NCI-H526 treated with DMSO at 0.1 percent for 48 hours (cell line): ENCODE data around the gene TTLL7.
"Not testable (repeated sequence)": the region's sequence is repeated elsewhere in the genome, so short reads cannot be mapped to it uniquely, and the experiment has no call there.

Experiments used
- DNase-seq: peaks from one replicate; lab custom pipeline; 2025; lab: John Stamatoyannopoulos, UW

TTLL7 gene

DNA sequence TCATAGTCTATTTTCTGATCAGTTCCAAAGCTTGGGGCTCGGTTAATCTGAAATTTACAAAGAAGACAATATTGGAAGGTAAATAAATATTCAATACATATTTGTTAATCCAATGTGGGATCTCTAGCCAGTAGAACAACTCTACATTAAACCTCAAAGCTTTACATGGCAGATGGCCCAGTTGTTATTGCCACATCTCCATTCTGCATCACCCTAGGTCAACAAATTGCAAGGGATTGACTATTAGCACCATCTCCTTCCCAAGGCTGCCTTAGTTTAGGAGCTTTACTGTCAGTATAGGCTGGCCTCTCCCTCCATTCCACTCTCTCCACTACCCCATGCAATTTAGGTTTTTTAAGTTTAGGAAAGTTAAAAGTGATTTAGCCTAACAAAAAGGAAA, 69.7 kb downstream of the TTLL7 start:
- no peak for DNase-seq

DNA sequence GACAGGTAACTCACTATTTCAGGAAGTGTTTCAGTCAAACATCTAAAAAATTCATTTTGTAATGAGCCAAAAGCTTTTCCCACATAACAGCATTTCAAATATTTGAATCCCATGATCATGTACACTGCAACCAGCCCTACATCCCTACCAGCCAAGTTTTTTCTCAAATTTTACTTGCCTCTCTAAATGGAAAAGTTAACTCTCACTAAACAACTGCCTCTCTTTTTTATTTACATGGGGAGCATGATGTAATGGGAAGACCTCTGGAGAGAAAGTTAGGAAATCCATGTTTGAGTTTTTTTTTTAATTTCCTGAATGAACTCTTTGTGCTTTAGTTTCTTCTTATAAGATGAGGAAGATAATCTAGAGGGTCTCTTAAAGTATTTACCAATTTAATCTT, 70.5 kb downstream of the TTLL7 start:
- no peak for DNase-seq

DNA sequence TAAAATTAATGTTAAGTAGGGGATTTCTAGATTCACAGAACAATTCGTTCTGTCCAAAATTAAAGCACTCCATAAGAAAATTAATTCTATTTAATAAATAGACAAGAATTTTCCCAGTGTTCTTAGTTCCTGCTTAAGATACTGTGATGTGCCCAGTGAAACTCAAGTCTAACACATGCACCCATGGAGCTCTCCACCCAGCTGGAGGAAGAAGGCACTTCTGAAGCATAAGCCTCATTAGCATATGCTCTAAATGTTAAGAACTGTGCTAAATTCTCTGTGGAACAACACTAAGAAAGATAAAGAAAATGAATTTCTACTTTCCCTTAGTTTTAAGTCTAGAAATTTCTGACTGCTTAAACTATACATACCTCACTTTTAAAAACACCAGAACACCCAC, 71.2 kb downstream of the TTLL7 start:
- no peak for DNase-seq

DNA sequence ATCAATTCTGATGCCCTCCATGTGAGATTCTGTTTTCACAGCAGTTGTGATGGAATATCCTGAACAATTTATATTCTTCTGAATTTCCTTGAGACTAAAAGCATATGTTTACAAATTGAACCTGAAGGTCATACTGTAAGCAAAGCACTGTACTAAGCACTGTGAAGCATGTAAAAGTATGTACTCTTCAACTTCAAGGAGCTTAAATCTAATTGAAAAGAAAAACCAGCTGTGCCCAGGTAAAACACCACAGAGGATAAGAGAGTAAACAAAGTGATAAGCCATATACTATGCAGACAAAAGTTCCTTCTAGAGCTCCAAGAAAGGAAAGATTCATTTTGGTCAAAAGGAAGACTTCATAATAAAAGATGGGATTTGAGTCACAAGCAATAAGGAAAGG, 71.9 kb downstream of the TTLL7 start:
- no peak for DNase-seq

DNA sequence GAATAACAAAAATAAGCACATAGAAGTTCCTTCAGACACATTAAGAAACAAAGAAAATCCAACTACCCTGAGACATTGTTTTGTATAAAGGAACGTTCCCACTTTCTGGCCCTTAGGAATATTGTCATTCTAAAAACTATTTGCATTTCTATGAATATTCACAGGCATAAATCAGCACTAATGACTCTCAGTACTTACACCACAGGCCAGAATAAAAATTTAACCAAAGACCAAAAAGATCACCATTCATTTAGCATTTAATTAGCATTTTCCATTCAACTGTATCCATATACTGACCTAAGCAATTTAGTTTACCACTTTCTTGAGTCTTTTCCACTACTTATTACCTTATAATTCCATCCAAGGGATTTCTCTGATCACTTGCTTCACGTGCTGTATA, 75.4 kb downstream of the TTLL7 start:
- no peak for DNase-seq

DNA sequence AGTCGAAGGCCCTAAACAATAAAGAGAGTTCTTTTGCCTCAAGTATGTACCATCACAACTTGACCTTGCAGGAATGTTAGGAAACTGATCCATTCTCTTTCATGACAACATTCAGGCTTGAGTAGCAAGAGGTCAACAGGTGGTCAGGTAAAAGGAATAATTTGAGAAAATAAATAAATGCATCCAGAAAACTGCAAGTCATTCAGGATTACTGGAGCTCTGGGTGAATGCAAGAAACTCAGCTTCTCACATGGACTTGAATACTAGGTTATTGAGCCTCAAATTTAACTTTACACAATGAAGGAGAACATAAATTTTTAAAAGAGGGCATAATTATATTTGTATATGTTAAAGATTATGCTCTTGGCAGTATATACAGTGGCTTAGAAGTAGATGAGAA, 76.5 kb downstream of the TTLL7 start:
- DNase-seq = no peak

DNA sequence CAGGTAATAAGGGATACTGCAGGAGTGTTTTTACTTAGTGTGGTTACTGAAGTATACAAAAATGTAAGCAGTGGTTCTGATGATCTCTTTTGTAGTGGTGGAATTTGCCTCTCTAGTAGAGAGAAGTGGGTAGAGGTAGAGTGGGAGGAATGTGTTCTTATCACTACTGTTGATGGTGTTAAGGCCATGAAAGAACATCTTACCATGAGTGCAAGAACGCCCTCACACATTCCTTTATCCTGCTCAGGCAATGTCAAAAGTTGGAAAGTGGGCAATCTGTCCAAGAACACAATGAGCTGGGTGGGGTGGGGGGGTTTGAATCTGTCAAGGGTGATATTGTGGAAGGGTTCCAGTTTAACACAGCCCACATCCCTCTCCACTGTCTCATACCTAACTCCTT, 78.6 kb downstream of the TTLL7 start:
- no peak for DNase-seq

DNA sequence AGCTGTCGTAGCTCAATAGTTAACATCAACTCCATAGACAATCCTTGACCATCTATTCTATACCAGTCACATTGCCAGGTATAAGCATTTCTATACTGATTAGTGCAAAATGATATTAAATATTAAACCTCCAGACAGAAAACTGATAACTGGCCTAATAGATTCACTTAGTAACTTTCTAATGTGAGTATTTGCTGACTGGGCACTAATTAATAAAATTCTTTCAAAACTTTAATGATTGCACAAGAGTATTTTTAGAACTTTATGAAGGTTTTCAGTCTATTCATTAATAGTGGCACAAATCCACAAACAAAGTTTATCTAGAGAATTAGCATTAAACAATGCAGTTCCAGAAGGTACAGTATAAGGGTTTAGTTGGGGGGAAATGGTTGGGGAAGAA, 79.1 kb downstream of the TTLL7 start:
- no peak for DNase-seq

DNA sequence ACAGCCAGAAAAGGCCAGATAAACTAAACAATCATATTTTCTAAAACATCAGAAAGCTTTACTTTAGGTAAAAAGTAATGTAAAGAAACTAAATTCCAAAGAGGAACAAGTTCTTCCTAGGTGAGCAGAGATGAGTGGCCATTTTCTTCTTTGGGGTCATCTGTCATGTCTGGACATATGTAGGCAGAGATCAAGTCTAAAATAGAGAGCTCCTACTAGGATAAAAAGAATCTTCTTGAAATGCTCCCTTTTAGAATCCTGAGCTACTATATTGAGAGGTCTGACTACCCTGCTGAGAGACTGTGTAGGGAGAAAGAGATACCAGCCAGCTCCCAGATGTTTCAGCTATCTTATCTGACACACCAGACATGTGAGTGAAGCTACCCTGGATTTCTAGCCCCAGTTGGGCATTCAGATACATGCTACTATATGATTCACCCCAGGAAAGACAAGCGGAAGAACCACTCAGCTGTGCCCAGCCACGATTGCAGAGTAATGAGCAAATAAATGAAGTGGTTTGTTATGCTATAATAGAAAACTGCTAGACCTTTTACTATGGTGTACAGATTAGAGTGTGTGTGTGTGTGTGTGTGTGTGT, 80.1 kb downstream of the TTLL7 start:
- DNase-seq = no peak

DNA sequence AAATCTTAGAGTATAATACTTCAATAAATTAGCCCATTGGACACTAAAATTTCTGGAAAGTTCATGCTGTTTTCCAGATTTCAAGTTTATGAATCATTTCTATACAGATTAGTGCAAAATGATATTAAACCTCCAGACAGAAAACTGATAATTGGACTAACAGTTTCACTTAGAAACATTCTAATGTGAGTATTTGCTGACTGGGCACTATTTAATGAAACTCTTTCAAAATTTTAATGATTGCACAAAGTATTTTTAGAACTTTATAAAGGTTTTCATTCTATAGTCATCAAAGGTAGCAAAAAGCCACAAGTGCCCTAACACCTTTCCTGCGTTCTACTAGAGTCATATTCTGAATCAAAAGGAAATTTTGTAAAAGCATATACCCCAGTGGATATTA, 81.0 kb downstream of the TTLL7 start:
- no peak for DNase-seq

DNA sequence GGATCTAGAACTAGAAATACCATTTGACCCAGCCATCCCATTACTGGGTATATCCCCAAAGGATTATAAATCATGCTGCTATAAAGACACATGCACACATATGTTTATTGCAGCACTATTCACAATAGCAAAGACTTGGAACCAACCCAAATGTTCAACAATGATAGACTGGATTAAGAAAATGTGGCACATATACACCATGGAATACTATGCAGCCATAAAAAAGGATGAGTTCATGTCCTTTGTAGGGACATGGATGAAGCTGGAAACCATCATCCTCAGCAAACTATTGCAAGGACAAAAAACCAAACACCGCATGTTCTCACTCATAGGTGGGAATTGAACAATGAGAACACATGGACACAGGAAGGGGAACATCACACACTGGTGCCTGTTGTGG, 82.8 kb downstream of the TTLL7 start:
- DNase-seq = not testable (repeated sequence)

DNA sequence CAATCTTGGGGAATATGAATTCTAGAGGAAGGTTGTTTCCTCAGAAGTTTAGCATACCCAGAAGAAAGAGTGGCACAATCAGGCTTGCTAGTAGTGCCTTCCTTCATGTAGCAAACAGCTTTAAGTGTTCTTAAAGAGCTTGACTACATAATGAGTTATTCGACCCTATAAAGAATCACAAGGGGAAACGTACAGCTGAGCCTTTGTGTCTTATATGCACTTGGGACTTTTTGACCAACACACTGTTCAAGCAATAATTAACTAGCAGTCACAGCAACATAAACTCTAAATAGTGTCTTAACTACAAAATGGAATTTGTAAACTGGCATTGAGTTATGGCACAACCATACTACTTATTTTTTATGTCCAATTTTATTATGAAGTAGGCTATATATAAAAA, 86.1 kb downstream of the TTLL7 start:
- no peak for DNase-seq

DNA sequence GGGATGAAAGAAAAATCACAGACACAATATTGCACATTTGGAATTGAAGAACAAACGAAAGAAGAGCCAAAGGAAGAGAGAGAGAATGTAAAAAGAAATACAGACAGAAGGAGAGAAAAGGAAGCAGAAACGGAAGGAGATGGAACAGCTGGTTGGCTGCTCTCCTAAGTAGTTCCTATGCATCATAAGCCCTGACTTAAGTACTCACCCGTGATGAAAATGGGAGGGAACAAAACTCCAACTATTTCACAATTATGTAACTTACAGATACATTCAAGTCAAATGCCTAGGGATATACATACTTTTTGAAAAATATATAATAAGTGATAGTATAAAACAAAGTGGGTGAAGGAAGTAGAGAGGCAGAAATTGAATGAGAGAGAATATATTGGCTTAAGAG, 88.5 kb downstream of the TTLL7 start:
- DNase-seq = no peak

DNA sequence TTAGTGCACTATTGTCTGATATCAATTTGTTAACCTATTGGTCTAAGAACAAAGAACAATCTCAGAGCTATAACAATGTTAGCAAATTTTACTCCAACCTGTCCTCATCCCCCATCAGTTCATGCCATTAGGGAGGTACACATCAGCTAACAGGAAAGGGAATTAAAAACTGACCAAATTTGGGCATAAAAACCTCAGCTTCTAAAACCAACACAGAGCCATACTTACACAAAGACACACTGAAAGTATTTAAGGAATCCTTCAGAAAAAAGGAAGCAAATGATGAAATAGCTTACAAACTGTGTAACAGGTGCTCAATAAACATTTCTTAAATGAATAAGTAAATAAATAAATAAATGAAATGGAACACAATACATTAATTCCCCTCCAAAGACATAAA, 89.2 kb downstream of the TTLL7 start:
- DNase-seq = no peak

DNA sequence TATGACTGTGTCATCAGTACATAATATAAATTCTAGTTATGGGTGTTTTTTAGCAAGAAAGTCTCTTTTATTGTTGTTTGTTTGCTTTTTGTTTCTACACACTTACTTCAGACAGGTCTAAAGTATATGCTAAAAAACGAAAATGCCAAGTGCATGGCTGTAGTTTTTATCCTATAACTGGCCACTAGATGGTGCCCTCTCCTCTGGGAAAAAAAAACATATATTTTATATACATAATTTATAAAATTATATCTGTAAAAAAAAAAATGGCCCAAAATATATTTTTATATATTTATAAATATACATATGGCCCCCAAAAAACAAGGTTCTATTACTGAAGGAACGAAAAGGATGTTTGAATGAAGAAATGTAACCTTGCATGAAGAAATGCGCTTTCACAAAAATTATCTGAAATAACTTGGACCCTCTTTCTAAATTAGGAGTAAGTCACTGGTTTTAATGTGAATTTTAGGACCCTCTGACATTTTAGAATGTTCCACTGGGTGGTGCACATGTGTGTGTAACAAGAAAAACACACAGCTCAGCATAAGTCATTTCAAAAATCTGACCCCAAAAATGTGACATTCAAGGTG, 93.5 kb downstream of the TTLL7 start:
- DNase-seq = no peak

DNA sequence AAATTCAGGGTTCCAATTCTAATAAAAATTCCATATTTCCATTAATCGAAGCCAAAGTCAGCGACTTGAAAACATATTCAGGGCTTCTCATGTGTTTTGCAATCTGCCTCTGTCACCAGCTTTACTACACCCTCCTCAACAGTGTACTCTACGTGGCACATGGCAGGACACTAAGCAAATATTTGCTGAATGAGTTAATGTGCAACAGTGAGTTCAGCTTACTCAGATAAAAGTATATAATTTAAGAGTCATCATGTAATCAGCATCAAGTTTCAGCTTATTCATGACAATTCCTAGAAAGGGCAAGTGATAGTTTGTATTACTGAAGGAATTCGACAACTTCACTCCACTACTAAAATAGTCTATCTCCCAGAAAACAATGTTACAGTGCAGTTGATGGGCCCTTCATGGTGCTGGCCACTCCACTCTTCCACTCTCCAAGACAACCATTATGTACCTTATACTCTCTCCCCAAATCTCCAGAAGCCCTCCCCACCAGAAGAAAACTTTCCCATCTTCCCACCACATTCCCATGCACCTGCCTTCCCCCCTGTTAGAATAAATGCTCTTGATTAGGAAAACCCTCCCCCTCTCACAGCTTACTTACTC, 97.3 kb downstream of the TTLL7 start:
- DNase-seq = no peak

DNA sequence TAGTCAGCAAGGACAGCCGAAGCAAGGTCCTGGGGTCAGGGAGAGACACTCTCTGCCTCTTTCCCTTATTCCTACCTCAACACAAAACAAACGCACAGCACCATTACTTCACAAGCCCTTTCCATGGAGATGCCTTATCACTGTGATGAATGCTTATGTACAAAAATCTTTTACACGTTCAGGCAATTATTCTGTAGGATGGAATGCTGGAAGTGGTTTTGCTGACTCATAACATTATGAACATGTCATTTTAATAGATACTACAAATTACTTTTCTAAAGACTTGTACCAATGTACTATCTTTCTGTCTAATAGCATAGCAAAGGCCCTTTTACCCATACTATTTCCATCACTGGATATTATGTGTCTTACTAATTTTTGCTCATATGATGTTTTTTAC, 98.4 kb downstream of the TTLL7 start:
- DNase-seq = no peak

DNA sequence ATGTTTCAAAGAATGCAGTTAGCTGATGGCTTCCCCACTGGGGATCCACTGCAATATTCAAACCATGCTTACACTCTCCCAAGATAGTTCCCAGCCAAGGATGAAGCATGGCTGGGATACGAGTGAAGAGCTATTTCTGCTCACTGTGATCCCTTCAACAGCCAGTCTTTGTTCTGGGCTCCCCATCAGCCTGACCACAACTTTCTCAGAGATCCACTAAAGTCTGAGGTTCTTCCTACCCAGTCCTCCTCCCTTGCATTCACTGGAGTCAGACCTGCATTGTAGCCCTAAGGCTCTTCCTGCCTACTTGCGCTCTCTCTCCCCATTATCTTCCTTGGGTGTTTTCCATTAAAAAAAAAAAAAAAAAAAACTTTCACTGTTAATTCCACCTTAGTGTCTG, 101.4 kb downstream of the TTLL7 start:
- no peak for DNase-seq

DNA sequence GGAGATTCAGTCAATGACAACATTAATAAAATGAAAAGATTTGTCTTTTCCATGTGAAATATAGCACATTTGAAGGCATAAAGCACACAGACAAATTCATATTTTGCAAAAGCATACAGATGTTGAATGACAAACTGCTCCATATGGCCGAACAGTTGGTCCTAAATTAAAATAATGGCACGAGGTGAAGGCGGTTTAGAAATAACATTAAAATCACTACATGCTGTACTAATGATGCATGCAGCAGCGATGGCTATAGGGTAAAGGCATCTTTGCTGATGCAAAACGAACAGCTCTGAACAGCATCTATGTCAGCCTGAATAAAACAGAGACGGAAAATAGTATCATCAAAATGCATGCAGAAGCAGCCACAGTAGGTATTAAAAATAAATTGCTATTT, 102.6 kb downstream of the TTLL7 start:
- DNase-seq = no peak

DNA sequence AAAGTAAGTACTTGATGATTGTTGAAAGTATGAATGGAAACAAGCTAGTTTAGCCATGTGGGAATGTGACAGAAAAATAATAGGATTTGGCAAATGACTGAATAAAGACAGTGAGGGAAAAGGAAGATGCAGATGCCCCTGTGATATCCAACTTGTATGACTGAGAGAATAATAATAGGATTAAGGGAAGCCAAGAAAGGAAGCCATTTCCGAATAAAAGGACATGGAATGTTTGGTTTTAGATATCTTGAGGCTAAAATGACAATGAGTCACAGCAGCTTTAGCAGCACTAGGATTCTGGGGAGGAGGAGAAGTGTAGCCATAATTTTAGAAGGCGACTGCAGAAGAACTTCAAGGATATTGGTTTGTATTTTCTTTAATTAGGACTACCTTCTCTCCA, 109.2 kb downstream of the TTLL7 start:
- DNase-seq = no peak

DNA sequence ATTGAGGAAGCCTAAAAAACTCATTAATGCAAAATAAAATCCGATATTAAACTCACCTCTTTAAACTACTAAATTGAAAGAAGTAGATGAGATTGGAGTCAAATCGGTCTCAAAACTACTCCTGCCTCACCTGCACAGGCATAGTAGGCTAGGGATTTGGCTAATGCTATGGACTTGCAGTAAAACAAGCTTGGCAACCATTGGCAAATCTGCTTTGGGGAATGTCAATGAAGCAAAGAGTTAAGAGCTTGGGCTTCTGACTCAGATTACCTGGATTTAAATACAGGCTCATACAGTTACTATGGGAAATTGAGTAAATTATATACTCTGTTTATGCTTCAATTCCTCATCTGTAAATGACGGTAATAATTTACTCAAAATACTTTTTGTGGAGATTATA, 111.4 kb downstream of the TTLL7 start:
- no peak for DNase-seq

DNA sequence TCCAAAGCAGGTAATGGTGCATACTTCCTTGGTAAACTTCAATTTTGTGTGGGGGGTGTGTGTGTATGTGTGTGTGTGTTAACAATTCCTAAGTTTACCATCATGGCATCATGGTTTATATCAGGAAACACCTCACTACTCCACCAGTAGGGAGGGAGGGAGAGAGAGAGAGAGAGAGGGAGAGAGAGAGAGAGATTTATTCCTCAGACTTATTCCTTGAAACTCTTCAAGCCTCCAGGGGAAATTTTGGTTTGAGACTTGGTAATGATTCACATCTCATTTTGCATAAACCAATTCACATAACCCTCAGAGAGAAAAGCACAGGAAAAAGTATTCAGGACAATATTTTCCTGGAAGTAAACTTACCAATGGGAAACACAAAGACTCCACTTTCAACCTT, 115.0 kb downstream of the TTLL7 start:
- DNase-seq = no peak

DNA sequence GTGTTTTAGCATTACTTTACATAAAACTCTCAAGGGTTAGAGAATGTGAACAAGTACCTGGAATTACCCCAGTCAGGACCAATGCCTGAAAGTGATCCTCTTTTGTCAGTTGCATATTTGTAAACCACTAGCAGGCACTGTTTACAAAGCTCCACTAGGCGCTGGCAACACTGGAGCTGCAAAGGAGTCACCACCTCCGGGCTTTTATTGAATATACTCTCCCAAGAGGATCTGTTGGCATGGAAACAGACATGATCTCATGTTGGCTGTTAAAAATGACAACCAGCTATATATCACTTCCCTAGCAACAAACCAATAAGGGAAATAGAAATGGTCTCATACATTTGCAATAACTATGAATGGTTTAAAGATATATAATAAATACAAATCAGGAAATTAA, 116.0 kb downstream of the TTLL7 start:
- DNase-seq = peak; percentile 22

DNA sequence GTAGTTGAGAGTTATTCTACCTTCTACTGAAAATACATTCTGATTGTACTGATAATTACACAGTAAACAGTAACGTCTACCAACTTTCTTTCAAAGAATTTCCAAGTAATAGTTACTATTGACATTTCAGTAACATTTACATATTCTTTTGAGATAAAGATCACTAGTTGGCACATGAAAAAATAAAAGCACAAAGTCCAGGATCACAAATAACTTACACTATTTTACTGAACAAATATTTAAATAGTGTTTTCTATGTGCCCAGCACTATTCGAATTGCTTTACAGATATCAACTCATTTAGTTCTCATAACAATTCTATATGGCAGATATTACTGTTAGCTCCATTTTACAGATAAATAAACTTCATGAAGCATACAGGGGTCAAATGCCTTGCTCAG, 126.4 kb downstream of the TTLL7 start:
- peak; percentile 62 for DNase-seq
